Mammary epithelial cell (primary cell): Measurements from ENCODE around the gene KRT1.

Experiments
- EZH2 ChIP-seq: IDR thresholded peaks from 2 replicates; pipeline ENCODE4 v1.6.1; 2012; ENCODE audit warnings: low read length, inconsistent platforms, borderline replicate concordance
- TF ChIP-seq, protein P1 (sequence below), 2 donors: IDR thresholded peaks in 1 of 2; conservative IDR thresholded peaks in 1 of 2; 2 replicates each; pipeline ENCODE4 v1.5.1; 2011 to 2012; ENCODE audit warnings: inconsistent platforms in 2 of 2, low read length in 2 of 2, mild to moderate bottlenecking in 2 of 2, control low read depth in 1 of 2, low read depth in 1 of 2; ENCODE audit not compliant: insufficient read depth in 1 of 2; ENCODE audit errors: extremely low read depth in 1 of 2

DNA sequence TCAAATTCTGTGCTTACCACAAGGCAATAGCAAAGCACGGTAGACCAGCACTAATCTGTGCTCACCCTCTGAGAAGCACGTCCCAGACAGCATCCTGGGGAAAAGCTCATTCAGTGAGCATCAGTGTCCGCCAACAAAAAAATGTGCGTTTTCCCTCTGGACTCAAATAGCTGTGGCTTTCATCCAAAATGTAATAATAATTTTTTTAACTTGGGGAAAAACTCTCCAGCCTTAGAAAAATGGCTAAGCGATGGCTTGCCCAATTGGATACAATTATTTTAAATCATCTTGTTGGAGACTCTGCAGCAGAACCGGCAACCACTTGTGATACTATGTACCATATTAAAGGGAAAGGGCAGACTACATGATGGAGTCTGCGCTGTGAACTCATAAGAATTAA, 24.3 kb upstream of the KRT1 start:
- TF ChIP-seq, protein P1, sequence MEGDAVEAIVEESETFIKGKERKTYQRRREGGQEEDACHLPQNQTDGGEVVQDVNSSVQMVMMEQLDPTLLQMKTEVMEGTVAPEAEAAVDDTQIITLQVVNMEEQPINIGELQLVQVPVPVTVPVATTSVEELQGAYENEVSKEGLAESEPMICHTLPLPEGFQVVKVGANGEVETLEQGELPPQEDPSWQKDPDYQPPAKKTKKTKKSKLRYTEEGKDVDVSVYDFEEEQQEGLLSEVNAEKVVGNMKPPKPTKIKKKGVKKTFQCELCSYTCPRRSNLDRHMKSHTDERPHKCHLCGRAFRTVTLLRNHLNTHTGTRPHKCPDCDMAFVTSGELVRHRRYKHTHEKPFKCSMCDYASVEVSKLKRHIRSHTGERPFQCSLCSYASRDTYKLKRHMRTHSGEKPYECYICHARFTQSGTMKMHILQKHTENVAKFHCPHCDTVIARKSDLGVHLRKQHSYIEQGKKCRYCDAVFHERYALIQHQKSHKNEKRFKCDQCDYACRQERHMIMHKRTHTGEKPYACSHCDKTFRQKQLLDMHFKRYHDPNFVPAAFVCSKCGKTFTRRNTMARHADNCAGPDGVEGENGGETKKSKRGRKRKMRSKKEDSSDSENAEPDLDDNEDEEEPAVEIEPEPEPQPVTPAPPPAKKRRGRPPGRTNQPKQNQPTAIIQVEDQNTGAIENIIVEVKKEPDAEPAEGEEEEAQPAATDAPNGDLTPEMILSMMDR (conservative IDR thresholded peaks at IDR 0.05 in 1 of 2, IDR thresholded peaks at IDR 0.05 in 1 of 2; ENCODE audit: extremely low read depth in 1 of 2, insufficient read depth in 1 of 2, low read depth in 1 of 2, low read length in 2 of 2): no peak
- TF ChIP-seq EZH2: no peak
